Measurements from ENCODE around the gene APBA1.
"Not testable (repeated sequence)": the region's sequence is repeated elsewhere in the genome, so short reads cannot be mapped to it uniquely, and the experiment has no call there.

The APBA1 gene

GRCh38 chr9:69470186-69470977 is 201.8 kb downstream of the APBA1 start:
- DNase-seq, result no peak

DNA sequence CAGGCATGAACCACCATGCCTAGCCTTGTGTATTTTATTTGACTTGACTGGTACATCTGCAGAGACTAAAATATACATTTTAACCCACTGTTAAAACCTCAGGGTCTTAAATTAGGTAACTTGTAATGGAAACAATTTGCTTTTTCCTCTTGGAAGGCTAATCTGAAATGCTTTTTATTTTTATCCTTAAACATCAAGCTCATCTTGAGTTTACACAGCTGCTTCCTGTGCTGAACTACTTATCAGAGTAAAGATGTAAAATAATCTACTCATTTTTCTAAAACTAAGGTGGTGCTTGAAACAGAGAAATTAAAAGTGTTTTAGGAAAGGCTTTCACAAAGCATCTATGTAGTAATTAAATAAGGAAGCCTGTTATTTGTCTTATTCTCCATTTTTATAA is 203.0 kb downstream of the APBA1 start:
- no peak for DNase-seq

GRCh38 chr9:69468380-69468779 is 203.8 kb downstream of the APBA1 start:
- DNase-seq, result no peak

- DNase-seq, result no peak
Measured at GRCh38 chr9:69466151-69466550, 206.0 kb downstream of the APBA1 start.

DNA sequence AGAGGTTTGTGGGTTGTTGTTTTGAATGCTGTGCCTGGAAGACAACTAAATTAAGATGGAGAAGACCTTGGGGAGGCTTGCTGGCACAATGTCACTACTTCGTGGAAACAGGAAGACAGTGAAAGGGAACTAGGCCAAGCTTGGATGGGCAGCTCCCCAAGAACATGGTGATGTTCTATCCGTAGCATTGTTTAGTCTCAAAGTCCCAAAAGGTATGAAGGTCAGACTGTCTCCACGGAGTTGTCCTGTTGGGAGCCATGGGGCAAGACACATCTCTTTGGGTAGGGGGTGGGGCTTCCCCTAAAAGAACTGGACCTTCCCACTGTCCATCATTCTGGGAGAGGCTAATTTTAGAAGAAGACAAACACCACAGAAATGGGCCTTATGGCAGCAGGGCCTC is 206.7 kb downstream of the APBA1 start:
- DNase-seq, result no peak

- no peak for DNase-seq
Measured at GRCh38 chr9:69463497-69464068, 208.6 kb downstream of the APBA1 start.

DNA sequence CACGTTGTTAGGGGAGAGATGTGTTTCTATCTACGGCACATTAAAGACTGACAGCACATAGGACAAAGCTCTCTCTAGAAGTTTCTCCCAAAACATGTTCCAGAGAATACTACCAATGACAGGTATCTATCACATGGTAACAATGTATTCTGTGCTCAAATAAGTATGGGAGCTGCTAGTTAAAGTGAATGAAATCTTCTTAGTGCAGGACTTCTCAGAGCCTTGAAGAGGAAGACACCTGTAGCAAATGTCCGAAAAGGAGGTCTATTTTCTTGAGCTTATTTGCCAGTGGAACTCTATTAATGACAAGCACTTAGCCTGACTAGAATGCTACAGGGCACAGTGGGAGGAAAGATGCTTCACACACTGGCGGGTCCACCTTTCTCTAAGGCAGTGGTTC is 209.8 kb downstream of the APBA1 start:
- DNase-seq, result no peak

DNA sequence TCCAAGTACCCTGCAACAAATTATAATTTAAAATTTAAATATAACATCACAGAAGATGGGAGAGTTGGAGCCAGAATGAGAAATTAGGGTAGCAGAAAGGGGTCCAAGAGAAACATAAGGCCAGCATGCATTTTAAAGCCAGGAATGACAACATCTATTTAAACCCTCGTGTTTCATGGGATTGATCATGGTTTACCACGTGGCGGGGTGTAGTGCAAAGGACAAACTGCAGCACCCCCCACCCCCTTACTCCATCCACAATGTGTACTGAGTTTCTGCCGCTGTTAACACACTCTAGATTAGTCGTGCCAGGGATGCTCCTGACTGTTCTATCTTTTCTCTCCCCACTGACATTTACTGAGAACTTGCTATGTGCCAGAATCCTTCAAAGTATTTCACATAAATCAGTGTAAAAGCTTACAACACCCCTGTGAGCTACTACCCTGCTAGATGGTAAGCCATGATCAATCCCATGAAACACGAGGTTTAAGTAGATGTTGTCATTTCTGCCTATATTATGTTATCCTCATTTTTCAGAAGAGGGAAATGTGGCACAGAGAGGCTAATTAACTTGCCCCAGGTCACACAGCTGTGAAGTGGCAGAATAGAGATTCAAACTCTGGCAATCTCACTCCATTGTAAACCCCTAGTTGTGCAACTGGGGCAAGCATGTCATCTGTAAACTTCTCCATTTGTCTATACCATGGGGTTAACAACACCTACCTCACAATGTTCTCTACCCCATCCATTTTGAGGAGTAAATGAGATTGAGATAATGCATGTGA is 210.9 kb downstream of the APBA1 start:
- DNase-seq, result no peak

GRCh38 chr9:69460012-69460411 is 212.2 kb downstream of the APBA1 start:
- DNase-seq, result no peak

- DNase-seq, result no peak
Measured at GRCh38 chr9:69458176-69458575, 214.0 kb downstream of the APBA1 start.

- no peak for DNase-seq
Measured at GRCh38 chr9:69456201-69456600, 216.0 kb downstream of the APBA1 start.

DNA sequence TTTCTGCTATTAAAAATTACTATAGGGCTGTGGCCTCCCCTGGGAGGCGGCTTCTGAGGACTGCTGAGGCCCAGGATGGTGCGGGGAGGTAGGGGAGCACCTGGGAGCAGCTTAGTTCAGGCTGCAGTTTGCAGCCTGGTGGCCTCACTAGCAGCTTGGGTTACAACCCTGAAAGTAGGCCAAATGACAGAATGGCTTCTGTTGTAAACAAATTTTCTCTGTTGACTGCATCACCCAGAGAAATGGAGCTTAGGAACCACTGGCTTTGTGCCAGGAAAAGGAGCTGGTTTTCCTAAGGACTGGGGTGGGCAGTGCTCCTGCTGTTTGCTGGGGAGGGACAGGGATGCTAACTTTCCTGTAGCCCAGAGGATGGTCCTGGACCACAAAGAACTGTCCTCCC is 216.9 kb downstream of the APBA1 start:
- no peak for DNase-seq

DNA sequence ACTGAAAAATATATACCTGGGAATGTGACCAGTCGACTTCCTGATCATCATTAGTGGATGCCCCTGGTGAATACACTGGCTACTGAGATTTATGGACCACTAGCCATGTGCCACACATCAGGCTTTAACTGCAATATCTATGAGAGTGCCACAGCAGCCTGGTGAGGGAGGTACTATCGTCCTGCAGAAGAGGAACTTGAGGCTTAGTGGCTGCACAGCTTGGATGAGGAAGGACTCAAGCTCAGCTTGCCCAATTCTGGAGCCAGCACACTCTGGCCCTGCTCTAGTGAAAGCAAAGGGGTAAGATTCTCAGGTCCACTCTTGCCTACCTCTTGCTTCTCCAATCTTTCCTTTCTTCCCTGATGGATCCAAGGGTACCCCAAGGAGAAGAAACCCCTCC is 217.8 kb downstream of the APBA1 start:
- no peak for DNase-seq

DNA sequence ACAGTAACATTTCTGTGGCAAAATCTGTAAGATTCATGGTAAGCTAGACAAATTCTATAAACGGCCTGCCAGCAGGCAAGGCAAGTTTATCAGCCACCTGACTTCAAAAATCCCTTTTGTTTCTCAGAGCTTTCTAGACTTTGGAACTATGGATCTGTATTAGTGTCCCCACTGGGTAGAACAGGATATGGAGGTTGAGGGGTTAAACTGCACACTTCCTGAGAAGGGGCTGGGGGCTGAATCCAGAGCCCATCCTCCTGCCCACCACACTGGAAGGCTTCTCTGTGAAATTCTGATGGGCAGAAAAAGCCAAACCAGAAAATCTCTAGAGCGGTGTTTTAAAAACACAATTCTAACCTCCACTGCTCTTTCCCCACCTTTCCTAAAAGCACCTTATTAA is 218.4 kb downstream of the APBA1 start:
- no peak for DNase-seq

- no peak for DNase-seq
Measured at GRCh38 chr9:69452110-69452782, 219.9 kb downstream of the APBA1 start.

- DNase-seq, result no peak
Measured at GRCh38 chr9:69446496-69446895, 225.7 kb downstream of the APBA1 start.

GRCh38 chr9:69445251-69445650 is 226.9 kb downstream of the APBA1 start:
- no peak for DNase-seq

DNA sequence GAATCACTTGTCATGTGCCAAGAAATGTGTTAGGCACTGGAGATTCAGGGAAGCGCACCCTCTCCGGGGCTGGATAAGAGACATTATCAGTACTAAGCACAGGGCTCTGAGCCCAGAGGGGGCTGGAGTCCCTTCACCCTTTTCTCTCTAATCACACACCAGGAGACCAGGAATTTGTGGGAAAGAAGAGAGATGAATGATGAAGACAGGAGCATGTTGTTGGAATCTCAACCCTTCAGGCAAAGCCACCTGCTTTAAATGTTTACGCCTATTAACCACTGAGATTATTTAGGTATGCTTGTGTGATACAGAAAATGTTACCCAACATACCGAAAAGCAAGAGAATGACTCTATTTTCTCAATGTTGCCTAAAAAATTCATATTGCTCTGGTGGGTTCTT is 227.4 kb downstream of the APBA1 start:
- no peak for DNase-seq

GRCh38 chr9:69444021-69444420 is 228.2 kb downstream of the APBA1 start:
- no peak for DNase-seq

DNA sequence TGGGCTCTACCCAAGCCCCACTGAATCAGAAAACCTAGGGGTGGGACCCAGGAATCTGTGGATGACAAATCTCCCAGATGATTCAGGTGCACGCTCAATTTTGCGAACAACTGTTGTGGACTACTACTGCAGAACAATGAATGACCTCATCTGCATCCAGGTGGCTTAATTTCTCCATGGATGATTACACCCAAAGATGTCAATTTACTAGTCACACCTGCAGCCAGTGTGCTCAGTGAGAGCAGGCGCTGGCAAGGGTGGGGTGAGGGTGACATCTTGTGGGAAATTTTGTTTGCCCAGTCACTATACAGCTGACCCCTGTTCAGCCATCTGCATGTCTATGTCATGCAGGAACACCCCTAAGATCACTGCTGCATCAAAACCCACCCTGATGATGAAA is 229.0 kb downstream of the APBA1 start:
- DNase-seq, result peak; percentile 55

DNA sequence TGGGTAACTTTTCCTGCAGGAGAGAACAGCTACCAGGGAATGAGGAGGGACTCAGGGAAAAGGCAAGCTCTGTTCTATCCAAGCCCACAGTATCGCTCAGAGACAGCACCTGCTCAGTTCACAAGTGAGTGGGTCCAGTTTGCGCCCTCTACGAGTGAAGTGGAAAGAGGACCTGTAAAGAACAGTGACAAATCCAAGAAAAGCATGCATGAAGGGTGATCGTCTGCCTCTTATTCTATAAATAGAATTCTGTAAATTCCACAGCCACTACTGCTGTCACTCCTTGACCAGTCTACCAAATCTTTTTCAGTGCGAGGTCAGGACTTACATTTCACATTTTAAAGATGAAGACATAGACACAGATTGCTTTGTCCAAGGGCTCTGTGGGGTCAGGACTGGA is 229.7 kb downstream of the APBA1 start:
- no peak for DNase-seq

DNA sequence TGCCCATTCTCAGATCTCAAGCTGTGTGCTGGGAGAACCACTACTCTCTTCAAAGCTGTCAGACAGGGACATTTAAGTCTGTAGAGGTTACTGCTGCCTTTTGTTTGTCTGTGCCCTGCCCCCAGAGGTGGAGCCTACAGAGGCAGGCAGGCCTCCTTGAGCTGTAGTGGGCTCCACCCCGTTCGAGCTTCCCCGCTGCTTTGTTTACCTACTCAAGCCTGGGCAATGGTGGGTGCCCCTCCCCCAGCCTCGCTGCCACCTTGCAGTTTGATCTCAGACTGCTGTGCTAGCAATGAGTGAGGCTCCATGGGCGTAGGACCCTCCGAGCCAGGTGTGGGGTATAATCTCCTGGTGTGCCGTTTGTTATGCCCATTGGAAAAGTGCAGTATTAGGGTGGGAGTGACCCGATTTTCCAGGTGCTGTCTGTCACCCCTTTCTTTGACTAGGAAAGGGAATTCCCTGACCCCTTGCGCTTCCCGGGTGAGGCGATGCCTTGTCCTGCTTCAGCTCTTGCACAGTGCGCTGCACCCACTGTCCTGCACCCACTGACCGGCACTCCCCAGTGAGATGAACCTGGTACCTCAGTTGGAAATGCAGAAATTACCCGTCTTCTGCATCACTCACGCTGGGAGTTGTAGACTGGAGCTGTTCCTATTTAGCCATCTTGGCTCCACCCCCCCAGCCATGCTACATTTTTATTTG is 231.8 kb downstream of the APBA1 start:
- DNase-seq, result not testable (repeated sequence)

DNA sequence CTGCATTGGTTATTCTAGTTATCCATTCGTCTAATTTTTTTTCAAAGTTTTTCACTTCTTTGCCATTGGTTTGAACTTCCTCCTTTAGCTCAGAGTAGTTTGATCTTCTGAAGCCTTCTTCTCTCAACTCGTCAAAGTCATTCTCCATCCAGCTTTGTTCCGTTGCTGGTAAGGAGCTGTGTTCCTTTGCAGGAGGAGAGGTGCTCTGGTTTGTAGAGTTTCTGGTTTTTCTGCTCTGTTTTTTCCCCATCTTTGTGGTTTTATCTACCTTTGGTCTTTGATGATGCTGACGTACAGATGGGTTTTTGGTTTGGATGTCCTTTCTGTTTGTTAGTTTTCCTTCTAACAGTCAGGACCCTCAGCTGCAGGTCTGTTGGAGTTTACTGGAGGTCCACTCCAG is 232.5 kb downstream of the APBA1 start:
- not testable (repeated sequence) for DNase-seq

All from DMS153 (cell line).